Neural progenitor cell (in vitro differentiated cells): ENCODE data around the gene ADAMTS18. TPM values are rescaled to one million over a fixed set of nuclear protein-coding genes. Genes with fewer than 3 reads are reported as not detected.

Experiments
- DNase-seq: peaks from one replicate; pipeline ENCODE4 v3.0.0-alpha.2; 2016; ENCODE audit warnings: low spot score
- H2AFZ ChIP-seq: fragments of 200-600 bp; sonication (generic); replicated peaks from 2 replicates; pipeline ENCODE4 v1.6.1; 2016; ENCODE audit warnings: antibody characterized with exemption
- H3F3A ChIP-seq: fragments of 200-600 bp; sonication (generic); 2 replicates; pipeline ENCODE4 v1.6.1; 2016; ENCODE audit warnings: antibody characterized with exemption, low read depth
- H3K27ac ChIP-seq: fragments of 200-600 bp; sonication (generic); 2 replicates; pipeline ENCODE4 v1.5.1; 2016; ENCODE audit warnings: mild to moderate bottlenecking
- H3K27me3 ChIP-seq: fragments of 200-600 bp; sonication (generic); 2 replicates; pipeline ENCODE4 v1.6.1; 2016; ENCODE audit warnings: mild to moderate bottlenecking, moderate library complexity
- H3K36me3 ChIP-seq: fragments of 200-600 bp; sonication (generic); 2 replicates; pipeline ENCODE4 v1.5.1; 2016
- H3K4me1 ChIP-seq: fragments of 200-600 bp; sonication (generic); 2 replicates; pipeline ENCODE4 v1.6.1; 2016; ENCODE audit warnings: mixed run types
- H3K4me2 ChIP-seq: fragments of 200-600 bp; sonication (generic); 2 replicates; pipeline ENCODE4 v1.6.1; 2016
- H3K4me3 ChIP-seq: fragments of 200-600 bp; sonication (generic); 2 replicates; pipeline ENCODE4 v1.5.1; 2016
- H3K79me2 ChIP-seq: fragments of 200-600 bp; sonication (generic); 2 replicates; pipeline ENCODE4 v1.6.1; 2016; ENCODE audit warnings: low read depth
- H3K9ac ChIP-seq: fragments of 200-600 bp; sonication (generic); 2 replicates; pipeline ENCODE4 v1.6.1; 2016
- H3K9me3 ChIP-seq: fragments of 200-600 bp; sonication (generic); 2 replicates; pipeline ENCODE4 v1.5.1; 2016; ENCODE audit warnings: low read depth
- H4K20me1 ChIP-seq: fragments of 200-600 bp; sonication (generic); 2 replicates; pipeline ENCODE4 v1.6.1; 2016; ENCODE audit warnings: low read depth
- H3K27ac Mint-ChIP-seq: 3 replicates; pipeline ENCODE4 v1.8.0; 2021; ENCODE audit warnings: mixed read lengths
- H3K27me3 Mint-ChIP-seq: 2 replicates; pipeline ENCODE4 v1.8.0; 2022; ENCODE audit warnings: low read depth, mild to moderate bottlenecking, inconsistent platforms, moderate library complexity, mixed read lengths; ENCODE audit not compliant: insufficient read depth
- H3K36me3 Mint-ChIP-seq: 3 replicates; pipeline ENCODE4 v1.8.0; 2021; ENCODE audit warnings: mixed read lengths
- H3K4me1 Mint-ChIP-seq: 3 replicates; pipeline ENCODE4 v1.8.0; 2021; ENCODE audit warnings: mixed read lengths
- H3K4me3 Mint-ChIP-seq: 3 replicates; pipeline ENCODE4 v1.8.0; 2021; ENCODE audit warnings: mild to moderate bottlenecking, moderate library complexity, mixed read lengths
- H3K9me3 Mint-ChIP-seq: 3 replicates; pipeline ENCODE4 v1.8.0; 2020; ENCODE audit warnings: mixed read lengths
- EZH2 ChIP-seq: fragments of 200-600 bp; sonication (generic); IDR thresholded peaks from 2 replicates; pipeline ENCODE4 v1.6.1; 2017; ENCODE audit warnings: antibody characterized with exemption, mild to moderate bottlenecking, moderate library complexity
- EZH2phosphoT487 ChIP-seq: fragments of 200-600 bp; sonication (generic); IDR thresholded peaks from 2 replicates; pipeline ENCODE4 v1.6.1; 2017; ENCODE audit warnings: antibody characterized with exemption
- total RNA-seq: library from RNA; depleted of rRNA; stranded (reverse); fragments of >200 nt; gene quantifications from 2 replicates; pipeline ENCODE4 v1.2.3, GENCODE V29; 2015; ENCODE audit warnings: low replicate concordance
- TF ChIP-seq, protein P1 (sequence below): fragments of 200-600 bp; sonication (generic); IDR thresholded peaks from 2 replicates; pipeline ENCODE4 v1.5.1; 2017; ENCODE audit warnings: antibody characterized with exemption, mild to moderate bottlenecking

The ADAMTS18 gene
- total RNA-seq, 1 donor from 2014 or later, result 1.9 TPM

- peaks cover 29% of the 10 kb centered on the region for H3K4me1 ChIP-seq
- no peak overlapping the region for H3K9ac ChIP-seq
- TF ChIP-seq EZH2 (no peak), EZH2phosphoT487 (no peak)
- TF ChIP-seq, protein P1, sequence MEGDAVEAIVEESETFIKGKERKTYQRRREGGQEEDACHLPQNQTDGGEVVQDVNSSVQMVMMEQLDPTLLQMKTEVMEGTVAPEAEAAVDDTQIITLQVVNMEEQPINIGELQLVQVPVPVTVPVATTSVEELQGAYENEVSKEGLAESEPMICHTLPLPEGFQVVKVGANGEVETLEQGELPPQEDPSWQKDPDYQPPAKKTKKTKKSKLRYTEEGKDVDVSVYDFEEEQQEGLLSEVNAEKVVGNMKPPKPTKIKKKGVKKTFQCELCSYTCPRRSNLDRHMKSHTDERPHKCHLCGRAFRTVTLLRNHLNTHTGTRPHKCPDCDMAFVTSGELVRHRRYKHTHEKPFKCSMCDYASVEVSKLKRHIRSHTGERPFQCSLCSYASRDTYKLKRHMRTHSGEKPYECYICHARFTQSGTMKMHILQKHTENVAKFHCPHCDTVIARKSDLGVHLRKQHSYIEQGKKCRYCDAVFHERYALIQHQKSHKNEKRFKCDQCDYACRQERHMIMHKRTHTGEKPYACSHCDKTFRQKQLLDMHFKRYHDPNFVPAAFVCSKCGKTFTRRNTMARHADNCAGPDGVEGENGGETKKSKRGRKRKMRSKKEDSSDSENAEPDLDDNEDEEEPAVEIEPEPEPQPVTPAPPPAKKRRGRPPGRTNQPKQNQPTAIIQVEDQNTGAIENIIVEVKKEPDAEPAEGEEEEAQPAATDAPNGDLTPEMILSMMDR, result no peak
- peaks cover 11% of the 10 kb centered on the region for H3K27me3 Mint-ChIP-seq
- H3K27ac Mint-ChIP-seq, result no peak overlapping the region
- H3K27ac ChIP-seq, result no peak overlapping the region
- peaks cover 54% of the 10 kb centered on the region for H3K27me3 ChIP-seq
- H3K36me3 ChIP-seq, result no peaks in the 10 kb centered on the region
- no peak overlapping the region for H3K4me3 ChIP-seq
- H3K4me3 Mint-ChIP-seq, result no peak overlapping the region
- H2AFZ ChIP-seq, result no peak overlapping the region
- H3F3A ChIP-seq, result peaks cover 30% of the 10 kb centered on the region
- peaks cover 6% of the 10 kb centered on the region for H4K20me1 ChIP-seq
- H3K9me3 Mint-ChIP-seq, result peaks cover 4% of the 10 kb centered on the region
- DNase-seq, result no peak
- no peaks in the 10 kb centered on the region for H3K36me3 Mint-ChIP-seq
- no peak overlapping the region for H3K4me2 ChIP-seq
- H3K4me1 Mint-ChIP-seq, result peaks cover 53% of the 10 kb centered on the region
- H3K9me3 ChIP-seq, result no peaks in the 10 kb centered on the region
- H3K79me2 ChIP-seq, result no peaks in the 10 kb centered on the region
Observed at GRCh38 chr16:77331802-77332586, 102.8 kb downstream of the ADAMTS18 start.

GRCh38 chr16:77331043-77331442 is 103.8 kb downstream of the ADAMTS18 start:
- Mint-ChIP-seq H3K4me3 (no peak overlapping the region), H3K4me1 (peaks cover 43% of the 10 kb centered on the region), H3K27ac (no peak overlapping the region), H3K9me3 (peaks cover 4% of the 10 kb centered on the region), H3K36me3 (no peaks in the 10 kb centered on the region), H3K27me3 (peaks cover 11% of the 10 kb centered on the region)
- no peaks in the 10 kb centered on the region for H3K79me2 ChIP-seq
- H3K4me3 ChIP-seq, result no peak overlapping the region
- peaks cover 52% of the 10 kb centered on the region for H3K27me3 ChIP-seq
- H3K9ac ChIP-seq, result no peak overlapping the region
- peaks cover 19% of the 10 kb centered on the region for H3K4me1 ChIP-seq
- TF ChIP-seq, protein P1, result no peak
- TF ChIP-seq EZH2 (no peak), EZH2phosphoT487 (no peak)
- H3K9me3 ChIP-seq, result no peaks in the 10 kb centered on the region
- DNase-seq, result no peak
- no peak overlapping the region for H2AFZ ChIP-seq
- no peaks in the 10 kb centered on the region for H3K36me3 ChIP-seq
- H3K27ac ChIP-seq, result no peak overlapping the region
- H4K20me1 ChIP-seq, result peaks cover 6% of the 10 kb centered on the region
- H3K4me2 ChIP-seq, result peak overlapping the region; percentile 36
- peaks cover 23% of the 10 kb centered on the region for H3F3A ChIP-seq

- Histone ChIP-seq H3K4me2 (peak overlapping the region; percentile 40), H3K9me3 (no peaks in the 10 kb centered on the region), H3K4me1 (peaks cover 14% of the 10 kb centered on the region), H3F3A (peaks cover 17% of the 10 kb centered on the region), H3K27me3 (peaks cover 50% of the 10 kb centered on the region), H3K36me3 (no peaks in the 10 kb centered on the region), H2AFZ (no peak overlapping the region), H3K79me2 (no peaks in the 10 kb centered on the region), H3K4me3 (no peak overlapping the region), H4K20me1 (peaks cover 6% of the 10 kb centered on the region), H3K9ac (no peak overlapping the region), H3K27ac (no peak overlapping the region)
- DNase-seq, result peak; percentile 88
- Mint-ChIP-seq H3K4me1 (peaks cover 38% of the 10 kb centered on the region), H3K27me3 (peaks cover 11% of the 10 kb centered on the region), H3K36me3 (no peaks in the 10 kb centered on the region), H3K27ac (peak overlapping the region; percentile 90), H3K9me3 (peaks cover 4% of the 10 kb centered on the region), H3K4me3 (no peak overlapping the region)
- TF ChIP-seq EZH2phosphoT487 (peak; percentile 50), EZH2 (no peak)
Observed at GRCh38 chr16:77330332-77331042, 104.3 kb downstream of the ADAMTS18 start.
